CD4-positive, alpha-beta T cell treated with Interleukin-4 for 4 hours (primary cell): Measurements from ENCODE around the gene IWS1.
"Not testable (repeated sequence)": the region's sequence is repeated elsewhere in the genome, so short reads cannot be mapped to it uniquely, and the experiment has no call there.

ENCODE experiments used
- DNase-seq: peaks from one replicate; pipeline ENCODE4 v3.0.0-alpha.2; 2020

The IWS1 gene

DNA sequence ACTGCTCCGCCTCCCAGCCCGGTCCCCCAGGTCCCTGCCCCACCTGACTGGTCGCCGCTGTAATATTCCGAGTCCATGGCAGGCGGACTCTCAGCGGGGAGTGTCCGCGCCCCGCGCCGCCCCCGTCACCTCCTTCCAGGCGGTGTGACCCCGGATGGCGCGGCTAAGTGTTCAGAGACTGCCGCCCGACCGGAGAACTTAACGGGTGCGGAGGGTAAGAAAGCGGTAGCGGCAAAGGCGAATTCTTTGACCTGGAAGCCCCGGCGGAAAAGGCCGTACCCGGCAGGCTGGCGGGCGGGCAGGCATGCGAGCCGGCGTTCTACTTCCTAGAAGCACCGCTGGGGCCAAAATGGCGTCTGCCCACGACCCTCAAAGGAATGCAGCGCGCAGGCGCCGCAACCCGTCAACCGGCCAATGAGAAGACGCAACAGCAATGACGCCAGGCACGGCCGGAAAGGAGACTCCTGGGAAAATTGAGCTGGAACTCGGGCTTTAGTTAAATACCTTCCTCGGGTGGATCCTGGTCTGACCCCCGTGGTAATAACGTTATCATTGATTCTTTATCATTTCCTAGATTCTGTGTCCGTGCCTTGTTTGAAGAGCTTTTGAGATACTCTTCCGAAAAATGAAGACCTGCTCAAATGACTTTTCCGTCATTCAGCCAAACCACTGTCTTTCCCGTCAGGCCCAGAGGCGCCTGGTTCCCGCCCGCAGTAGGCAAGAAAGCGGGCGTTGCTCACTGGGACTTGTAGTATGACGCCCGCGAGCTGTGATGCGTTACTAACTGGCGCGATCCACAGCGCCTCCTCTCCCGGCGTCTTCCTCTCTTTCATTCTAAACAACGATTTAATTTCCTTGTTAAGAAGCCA lies at the start of gene IWS1:
Gene IWS1 (minus strand): TSS at position 358 of the 869 bp plus-strand sequence. CDS start 281 bp downstream, at position 77.
- peak; percentile 92 for DNase-seq

DNA sequence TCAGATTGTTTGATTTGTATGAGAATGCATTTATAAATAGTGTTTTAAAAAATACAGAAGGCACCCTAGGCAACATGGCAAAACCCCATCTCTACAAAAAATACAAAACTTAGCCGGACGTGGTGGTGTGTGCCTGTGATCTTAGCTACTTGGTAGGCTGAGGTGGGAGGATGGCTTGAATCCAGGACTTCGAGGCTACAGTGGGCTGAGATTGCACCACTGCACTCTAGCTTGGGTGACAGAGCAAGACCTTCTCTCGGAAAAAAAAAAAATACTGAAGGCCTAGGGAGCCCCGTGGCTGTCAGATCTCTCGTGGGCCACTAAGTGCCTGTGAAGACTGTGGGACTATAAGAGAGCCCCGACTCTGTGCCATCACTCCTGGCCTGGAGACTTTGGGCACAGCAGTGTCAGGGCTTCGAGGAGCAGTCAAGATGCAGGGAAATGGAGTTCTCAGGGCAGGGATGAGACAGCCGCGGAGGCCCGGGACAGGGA lies 49.7 kb upstream of the IWS1 start:
- DNase-seq = no peak

DNA sequence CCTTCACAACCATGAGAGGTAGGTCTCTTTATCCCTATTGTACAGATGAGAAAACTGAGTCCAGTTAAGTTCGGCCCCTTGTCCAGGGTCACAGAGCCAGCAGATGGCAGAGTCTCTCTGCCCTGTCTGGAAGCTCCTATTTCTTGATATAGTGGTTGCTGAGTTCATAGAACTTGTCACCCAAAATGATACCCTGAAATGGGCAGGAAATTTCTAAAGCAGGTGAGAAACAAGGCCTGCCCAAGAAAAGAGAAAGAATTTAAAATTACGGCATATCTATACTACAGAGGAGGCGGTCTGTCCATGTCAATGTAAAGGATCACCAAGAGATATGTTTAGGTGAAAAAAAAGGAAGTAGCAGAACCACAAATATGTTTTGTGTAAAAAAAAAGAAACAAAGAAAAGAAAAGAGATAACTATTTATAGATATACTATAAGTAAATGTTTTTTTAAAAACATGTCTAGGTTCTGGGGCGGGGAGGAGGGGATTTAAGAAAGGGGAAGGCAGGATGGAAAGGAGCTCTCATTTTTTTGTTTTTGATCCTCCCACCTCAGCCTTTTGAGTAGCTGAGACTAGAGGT lies 49.0 kb upstream of the IWS1 start:
- DNase-seq = no peak

DNA sequence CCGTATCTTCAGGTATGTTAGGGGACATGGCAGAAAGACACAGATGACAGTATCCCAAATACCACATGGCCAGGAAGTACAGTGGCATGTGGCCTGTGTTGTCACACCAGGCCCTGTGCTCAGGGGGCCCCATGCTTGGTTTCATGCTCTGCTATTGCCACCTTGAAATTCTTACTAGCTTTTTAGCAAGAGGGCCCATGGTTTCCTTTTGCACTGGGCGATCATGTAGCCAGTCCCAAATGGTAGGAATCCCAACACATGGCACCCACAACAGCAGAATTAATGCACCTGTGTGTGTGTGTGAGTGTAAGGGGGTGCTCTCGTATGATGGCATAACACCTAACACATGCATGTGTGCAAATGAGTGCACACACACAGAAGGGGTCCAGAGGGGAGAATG lies 48.4 kb upstream of the IWS1 start:
- DNase-seq = no peak

DNA sequence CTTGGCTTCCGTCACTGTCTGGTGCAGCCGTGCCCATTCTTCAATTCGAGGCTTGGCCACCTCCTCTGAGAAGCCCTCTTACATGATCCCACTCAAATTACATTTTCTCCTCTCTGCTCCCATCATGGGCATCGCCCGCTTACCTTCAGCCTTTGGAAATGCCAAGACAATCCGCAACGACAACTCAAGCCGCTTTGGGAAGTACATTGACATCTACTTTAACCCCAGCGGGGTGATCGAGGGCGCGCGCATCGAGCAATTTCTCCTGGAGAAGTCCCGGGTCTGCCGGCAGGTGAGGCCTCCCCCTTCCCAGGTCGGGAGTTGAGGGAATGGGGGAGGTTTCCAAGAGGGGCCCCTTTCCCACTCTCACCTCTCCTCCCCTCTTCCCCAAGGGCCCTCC lies 47.5 kb upstream of the IWS1 start:
- no peak for DNase-seq

DNA sequence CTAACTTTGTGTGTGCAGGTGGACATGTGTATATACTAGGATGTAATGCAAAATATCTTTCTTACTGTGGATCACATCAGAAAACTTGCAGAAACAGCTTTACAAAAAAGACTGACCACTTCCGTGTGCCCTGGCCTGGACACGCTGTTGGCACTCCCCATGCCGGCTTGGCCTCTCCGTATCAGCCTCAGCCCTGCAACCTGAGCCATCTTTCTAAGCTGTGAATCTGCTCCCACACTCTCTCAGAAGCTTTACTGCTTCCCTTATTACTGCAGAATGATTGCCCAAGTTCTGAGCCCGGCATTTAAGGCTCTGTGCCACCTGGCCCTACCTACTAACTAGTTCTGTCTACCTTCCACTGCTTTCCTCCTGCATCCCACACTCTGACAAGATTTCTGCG lies 47.0 kb upstream of the IWS1 start:
- no peak for DNase-seq

DNA sequence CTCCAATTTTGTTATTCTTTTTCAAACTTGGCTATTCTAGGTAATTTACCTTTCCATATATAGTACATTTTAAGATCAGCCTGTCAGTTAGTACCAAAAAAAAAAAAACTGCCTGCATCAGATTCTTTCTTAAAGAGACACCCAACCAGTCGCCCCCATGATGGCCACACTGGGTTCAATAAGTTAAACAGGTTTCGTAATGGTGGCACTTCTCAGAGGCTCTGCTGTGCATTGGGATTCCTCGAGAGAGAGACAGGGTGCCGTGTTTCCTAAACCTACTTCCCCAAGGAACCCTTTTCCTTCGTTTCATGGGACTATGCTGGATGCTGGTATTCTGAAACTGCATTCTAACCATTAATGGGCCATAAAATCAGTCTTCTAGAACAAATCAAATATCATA lies 46.6 kb upstream of the IWS1 start:
- DNase-seq = no peak

DNA sequence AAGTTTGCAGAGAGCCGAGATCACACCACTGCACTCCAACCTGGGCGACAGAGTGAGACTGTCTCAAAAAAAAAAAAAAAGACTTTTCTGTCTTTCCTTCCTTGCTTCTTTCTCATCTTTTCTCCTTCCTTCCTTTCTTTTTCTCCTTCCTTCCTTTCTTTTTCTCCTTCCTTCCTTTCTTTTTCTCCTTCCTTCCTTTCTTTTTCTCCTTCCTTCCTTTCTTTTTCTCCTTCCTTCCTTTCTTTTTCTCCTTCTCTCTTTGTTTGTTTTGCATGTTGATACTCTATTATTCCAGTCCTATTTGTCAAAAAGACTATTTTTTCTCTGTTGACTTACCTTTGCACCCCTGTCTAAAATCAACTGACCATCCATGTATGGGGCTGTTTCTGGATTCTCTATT lies 46.1 kb upstream of the IWS1 start:
- DNase-seq = not testable (repeated sequence)

DNA sequence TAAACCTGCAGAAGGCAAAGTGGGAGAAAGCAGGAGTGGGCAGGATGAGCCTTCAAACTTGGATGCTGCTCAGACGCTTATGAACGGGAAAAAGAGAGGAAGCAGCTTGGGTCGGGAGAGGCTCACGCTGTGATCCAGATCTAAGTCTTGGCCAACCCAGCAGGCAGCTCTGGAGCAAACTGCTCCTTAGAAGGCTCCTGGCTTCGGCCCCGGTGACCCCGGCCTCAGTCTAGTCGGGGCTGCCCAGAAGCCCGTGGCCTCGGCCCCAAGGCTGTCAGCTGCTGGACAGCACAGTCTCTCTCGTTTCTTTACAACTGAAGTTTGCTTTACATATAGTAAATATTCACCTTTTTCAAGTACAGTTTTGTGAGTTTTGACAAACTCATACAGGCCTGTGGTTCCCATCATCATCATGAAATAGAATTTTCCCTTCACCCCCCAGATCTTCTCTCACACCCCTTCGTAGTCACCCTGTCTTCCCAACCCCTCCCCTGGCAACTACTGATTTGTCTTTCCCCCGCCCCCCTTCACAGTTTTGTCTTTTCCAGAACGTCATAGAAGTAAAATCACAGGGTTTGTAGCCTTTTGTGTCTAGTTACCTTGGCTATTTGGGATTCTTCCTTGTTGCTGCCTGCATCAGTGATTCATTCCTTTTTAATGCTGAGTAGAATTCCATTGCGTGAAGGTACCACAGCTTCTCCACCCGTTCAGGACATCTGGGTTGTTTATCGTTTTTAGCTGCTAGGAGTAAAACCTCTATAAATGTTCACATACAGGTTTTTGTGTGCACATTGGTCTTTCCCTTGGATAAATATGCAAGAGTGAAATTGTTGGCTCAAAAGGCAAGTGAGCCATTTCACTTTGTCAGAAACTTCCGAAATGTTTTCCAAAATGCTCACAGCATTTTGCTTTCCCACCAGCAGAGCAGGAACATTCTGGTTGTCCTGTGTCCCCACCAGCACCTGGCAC lies 44.3 kb upstream of the IWS1 start:
- DNase-seq = no peak

DNA sequence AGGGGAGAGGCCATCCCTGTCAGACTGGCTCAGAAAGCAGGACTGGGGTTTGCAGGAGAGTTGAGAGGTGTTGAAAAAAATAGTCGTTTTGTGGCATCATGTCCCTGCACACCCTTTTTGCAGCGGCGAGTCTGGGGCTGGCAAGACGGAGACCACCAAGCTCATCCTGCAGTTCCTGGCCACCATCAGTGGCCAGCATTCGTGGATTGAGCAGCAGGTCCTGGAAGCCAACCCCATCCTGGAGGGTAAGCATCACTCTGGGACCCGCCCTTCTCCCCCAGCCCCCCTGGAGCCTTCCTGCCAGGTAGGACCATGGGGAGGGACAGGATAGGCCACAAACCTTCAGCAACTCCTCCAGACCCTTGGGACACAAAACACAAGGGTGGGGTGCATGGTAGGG lies 43.4 kb upstream of the IWS1 start:
- DNase-seq = no peak

DNA sequence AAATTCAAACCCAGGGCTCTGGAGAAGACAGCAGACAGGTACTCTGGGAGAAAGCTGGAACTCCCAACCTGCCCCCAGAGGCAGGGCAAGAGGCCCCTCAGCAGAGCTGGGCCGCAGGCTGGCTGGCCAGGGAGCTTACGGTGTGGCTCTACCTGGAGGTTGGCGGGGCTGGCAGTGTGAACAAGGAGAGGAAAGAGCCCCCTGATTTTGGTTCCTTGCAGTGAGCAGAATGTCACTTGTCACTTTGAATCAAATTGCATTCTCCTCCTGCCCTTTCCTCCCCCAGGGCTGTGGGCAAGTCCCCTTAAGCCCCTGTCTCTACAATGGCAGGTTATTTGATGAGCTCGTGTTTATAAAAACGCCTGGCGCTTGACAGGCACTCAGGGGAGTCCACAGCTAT lies 41.8 kb upstream of the IWS1 start:
- no peak for DNase-seq

DNA sequence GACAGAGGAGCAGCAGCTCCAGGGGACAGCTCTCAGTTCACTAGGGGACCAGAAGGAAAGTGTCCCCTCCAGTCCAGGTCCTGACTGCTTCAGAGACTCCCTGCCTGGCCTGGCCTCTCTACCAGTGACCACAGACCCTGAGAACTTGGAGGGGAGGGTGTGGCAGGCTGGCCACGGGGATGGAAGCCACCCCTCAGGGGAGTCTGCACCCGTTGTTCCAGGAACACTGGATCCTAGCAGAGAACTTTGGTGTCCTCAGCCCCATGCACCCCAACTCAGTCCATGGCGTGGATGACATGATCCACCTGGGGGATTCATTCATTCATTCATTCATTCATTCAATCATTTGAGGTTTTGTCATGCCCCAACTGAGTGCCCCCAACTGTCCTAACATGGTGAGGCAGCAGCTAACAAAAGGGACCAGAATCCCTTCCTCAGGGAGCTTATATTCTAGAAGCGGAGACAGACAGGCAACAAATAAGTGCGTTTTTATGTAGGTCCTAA lies 41.1 kb upstream of the IWS1 start:
- DNase-seq = no peak

DNA sequence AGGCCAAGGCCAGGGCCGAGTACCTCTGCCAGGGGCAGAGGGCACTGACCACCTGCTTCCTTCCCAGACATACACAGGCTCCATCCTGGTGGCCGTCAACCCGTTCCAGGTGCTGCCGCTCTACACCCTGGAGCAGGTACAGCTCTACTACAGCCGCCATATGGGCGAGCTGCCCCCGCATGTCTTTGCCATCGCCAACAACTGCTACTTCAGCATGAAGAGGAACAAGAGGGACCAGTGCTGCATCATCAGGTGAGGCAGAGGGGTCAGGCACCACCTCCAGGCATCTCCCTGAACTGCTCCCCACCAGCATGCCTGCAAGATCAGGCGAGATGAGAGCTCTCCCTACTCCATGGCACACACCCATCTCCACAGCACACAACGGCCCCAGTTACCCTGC lies 40.3 kb upstream of the IWS1 start:
- no peak for DNase-seq

DNA sequence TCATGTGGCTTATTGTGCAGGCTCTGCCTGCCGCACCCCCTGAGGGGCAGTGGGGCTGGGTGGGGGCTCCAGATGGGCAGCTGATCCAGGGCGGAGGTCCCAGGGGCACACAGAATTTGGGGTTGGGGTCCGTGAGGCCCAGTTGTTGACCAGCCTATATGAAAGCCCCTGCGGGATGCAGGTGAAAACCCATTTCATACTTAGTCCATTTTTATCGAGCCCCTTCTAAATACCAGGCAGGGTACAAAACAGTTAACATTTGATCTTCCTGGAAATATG lies 39.8 kb upstream of the IWS1 start:
- no peak for DNase-seq

DNA sequence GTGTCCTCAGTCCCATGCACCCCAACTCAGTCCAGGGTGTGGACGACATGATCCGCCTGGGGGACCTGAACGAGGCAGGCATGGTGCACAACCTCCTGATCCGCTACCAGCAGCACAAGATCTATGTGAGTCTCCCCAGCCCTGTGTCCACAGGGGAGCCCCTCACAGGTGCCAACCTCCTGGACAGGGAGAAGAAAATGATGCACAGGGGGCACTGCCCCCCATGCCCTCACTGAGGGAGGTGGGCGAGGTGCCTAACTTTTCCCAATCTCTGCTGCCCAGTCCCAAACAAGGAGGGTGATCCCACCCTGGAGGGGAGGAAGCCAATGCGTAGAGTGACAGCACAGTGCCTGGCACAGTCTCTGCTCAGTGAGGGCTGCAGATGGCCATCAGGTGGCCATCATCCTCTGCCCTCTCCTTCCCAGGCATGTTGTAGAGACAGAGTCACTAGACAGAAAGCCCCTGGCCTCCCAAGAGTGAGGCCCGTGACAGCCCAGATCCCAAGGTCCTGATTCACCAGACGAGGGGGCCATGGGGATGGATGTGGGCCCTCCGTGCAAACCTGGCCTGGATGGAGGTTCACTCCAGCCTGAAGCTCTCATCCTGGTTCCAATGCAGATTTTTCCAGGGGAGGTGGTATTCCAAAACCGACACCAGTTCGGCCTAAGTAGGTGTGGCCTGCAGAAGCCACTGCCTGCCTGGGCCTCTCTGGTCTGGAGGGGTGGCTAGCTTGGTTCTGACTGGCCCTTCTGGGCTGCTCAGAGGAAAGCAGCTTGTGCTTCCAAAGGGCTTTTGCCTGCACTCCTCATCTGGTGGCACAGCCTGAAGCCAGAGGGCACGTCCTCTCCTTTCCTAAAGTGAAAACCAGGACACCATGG lies 39.2 kb upstream of the IWS1 start:
- no peak for DNase-seq

DNA sequence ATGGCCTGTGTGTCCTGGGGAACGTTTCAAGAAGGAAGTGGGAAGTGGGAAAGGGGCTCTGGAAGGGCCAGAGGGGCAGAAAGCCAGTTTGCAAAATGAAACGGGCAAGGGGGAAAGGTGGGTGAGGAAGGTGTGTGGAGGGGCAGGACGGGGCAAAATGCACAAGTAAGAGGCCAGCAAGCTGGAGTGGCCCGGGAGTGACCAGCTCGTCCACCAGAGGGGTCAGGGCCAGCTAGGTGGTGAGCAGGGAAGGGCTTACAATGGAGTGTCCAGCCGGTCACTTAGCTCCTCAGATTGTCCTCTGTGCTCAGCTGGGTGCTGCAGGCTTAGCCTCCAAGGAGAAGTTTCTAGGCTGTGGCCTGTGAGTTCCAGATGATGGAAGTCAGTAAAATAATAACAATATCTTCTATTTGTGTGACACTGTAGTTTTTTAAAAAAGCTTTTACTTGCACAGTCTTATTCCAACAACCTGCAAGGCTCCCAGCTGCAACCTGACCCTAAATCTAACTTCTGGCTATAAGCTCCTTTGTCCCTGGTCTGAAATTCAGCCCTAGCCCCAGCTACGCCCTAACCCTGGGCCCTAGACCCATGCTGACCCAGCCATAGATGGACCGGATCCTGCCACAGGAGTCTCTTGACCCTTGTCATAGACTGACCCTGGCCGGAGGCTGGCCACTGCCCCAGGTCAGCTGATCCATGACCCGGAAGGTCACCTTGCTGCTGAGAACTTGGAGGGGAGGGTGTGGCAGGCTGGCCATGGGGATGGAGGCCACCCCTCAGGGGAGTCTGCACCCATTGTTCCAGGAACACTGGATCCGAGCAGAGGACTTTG lies 38.4 kb upstream of the IWS1 start:
- no peak for DNase-seq

DNA sequence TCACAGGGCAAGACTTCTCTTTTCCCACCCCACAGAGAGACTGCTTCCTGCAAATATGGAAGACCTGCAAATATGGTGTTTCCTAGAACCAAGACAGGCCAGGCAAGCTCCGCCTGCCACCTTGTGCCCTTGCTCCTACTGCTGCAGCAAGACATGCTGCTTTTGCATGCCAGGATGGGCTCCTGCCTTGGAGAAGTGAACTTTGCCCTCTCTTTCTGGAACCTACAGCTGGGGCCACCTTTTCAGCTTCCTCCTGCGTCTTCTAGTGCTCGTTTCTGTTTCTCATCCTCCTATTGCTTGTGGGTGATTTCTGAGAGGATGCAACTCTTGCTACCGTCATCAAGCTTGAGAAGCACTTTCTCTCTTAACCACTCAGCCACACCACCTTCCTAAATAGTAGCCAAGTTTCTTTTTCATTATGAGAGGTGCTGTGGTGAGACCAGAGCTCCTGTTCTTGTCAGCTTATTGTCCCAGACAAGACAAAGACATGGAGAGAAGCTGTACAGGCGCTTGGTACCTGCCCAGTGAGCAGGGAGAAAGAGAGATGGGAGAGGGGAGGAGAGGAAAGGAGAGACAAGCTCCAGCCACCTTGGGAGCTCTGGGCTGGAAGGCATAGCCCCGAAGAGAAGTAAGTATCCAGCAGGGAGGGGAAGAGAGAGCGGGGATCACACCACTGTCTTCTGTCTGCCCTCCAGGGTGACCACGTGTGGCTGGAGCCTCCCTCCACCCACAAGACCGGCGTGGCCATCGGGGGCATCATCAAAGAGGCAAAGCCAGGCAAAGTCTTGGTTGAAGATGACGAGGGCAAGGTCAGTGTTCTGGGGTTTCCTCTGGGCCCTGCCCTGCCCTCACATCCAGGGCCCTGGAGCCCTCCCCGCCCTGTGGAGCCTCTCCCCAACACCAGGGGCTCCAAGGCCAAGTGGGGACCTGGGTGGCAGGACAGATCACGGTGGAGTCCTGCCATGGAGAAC lies 37.5 kb upstream of the IWS1 start:
- no peak for DNase-seq

DNA sequence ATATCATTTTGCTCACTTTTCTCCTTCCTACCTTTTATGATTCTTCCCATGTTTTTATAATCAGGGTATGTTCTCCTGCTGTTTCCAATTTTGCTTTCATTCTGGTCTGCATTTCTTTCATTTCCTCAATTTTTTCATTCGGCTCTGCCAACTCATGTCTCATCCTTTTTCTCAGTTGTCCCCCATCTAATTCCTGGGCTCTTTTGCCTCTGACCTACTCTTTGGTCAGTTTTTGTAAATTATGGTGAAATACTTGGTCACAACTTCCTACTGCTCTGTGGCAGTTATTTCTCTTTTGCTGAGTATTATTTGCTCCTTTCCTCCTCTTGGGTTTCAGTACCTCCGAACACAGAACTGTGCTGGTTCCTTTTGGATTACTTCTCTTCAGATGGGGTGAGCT lies 36.6 kb upstream of the IWS1 start:
- DNase-seq = no peak

DNA sequence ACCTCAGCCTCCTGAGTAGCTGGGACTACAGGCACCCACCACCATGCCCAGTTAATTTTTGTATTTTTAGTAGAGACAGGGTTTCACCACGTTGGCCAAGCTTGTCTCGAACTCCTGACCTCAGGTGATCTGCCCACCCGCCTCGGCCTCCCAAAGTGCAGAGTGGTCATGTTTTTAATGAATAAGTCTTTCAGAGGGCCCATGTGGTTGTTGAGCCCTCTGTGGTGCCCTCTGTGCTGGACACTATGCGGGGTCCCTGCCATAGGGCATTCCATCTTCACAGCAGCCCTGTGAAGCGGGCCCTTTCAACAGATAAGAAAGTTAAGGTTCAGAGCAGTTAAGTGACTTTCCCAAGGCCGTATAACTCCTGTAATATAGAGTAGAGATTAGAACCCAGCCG lies 35.1 kb upstream of the IWS1 start:
- no peak for DNase-seq

DNA sequence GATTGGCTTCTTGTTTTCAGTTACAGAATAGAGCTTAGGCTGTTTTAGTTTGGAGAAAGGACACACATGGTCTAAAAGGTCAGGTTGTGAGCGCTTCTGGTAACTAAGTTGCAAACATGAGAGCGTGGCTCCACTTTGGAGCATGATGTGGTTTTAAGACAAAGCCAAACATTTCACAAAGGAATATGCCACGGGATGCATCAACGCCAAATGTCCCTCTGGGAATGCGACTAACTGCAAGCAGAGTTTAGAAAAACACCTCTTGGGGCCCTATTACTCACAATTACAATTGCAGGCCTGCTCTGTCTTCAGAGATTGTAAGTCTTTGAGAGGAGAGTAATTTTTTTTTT lies 34.6 kb upstream of the IWS1 start:
- DNase-seq = no peak
